CD4-positive, alpha-beta T cell treated with Interleukin-6 at 100 ng/mL for 8 hours (primary cell): ENCODE data around the gene MSRB2.
A peak's percentile ranks its signal among the peaks of the same experiment; 100 is the strongest.

Source experiments
- DNase-seq: peaks from one replicate; pipeline ENCODE4 v3.0.0-alpha.2; 2020; ENCODE audit warnings: mixed read lengths, low spot score

Gene MSRB2

DNA sequence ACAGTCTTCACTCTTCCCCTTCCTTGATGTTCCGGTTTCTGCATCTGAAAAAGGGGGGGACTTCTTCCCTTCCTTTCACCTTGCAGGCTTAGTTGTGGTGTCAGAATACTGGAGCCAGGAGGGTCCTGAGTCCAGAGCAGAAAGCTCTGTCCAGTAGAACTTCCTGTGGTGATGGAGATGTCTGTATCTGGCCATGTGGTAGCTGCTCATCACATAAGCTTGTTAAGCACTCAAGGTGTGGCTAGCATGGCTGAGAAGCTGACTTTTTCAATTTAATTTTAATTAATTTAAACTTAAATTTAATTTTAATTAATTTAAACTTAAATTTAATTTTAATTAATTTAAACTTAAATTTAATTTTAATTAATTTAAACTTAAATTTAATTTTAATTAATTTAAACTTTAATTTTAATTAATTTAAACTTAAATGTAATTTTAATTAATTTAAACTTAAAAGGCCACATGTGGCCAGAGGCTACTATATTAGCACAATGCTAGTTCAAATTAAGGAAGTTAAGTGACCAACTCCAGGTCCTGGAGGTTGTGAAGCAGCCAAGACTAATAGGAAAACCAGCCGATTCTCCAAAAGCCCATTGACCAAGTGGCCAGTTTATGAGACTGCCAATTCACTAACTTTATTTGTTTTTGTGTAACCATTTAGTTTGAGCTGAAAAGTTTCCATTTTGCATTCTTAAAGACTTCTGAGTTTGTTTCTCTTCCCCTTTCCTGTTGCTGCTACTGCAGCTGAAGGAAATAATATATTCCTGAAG, 16.3 kb downstream of the MSRB2 start:
- no peak for DNase-seq

DNA sequence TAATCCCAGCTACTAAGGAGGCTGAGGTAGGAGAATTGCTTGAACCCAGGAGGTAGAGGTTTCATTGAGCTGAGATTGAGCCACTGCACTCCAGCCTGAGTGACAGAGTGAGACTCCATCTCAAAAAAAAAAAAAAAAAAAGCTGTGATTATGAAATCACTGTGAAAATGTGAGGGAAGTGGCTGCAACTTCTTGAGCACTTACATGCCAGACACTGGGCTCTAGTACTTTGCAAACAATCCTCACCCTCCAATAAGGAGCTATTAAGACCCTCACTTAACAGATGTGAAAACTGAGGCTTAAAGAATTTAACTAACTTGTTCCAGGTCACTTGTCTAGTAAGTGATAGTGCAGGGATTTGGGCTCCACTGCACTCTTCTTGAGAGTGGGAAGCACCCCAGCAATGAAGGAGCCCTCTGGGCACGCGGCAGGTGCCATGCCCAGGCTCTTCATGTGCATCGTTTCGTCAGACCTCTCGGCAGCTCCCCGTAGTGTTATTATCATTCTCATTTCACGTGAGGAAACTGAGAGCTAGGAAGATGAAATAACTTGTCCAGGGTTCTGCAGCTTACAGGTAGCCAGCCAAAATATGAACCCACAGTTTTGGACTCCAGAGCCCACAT, 19.0 kb downstream of the MSRB2 start:
- DNase-seq = no peak

DNA sequence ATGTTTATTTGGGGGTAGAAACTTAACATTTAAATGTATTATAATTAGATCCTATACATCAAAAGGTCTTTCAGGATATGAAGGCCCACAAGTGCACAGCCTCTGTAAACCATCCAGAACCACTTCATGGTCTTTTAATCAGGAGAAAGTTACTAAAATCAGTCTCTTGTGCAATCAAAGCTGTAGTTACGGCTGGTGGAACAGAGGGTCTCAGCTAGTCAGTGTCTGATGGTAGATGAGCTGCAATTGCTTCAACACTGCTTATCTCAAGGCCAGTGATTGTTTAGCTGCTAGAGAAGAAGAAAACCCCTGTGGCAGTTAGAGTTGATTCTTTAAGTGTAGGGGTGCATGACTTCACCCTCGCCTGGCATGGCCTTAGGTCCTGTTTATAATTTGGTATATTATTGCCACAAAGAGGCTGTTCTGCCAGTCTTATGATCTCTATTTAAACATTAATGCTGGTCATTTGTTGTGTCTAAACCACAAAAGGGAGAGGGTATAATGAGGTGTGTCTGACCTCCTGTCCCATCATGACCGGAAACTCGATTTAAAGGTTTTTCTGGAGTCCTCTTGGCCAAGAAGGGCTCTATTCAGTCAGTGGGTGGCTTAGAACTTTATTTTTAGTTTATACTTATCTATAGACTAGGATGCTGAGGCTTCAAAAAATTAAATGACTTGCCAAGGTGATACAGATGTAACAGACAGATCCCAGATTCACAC, 21.3 kb downstream of the MSRB2 start:
- no peak for DNase-seq

DNA sequence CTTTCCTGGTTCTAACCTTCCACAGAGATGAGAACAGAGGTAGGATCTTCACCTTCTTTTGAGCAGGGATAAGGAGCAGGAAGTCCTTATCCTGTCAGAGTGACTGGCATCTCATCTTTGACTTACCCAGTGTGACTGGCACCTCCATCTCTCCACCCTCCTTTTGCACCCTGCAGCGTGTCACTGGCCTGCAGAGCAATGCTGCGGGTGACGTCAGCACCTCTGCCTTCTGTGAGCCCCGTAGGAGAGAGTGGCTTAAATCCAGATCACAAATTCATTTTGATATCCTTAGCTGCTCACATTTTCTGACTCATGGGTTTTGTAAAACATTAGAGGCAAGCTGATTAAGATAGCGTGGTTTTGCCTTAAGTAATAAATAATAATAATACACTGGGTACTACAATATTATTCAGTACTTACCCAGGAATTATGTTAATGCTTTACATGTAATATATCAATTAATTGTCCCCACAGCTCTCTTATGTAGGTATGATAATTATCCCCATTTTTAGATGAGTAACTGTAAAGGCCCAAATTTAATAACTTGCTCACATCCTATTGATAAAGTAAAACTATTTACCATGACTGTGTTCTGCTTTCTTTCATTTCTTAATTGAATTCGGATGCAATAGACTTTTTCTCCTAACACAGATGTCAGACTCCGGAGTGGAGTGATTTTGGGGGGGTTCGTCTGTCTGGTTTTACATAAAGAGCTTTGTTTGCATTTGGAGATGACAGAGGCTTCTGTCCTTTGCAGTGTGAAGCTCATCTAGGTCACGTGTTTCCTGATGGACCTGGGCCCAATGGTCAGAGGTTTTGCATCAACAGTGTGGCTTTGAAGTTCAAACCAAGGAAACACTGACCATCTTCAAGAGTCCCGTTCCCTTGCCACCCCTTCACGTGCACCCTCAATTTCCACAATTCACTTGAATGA, 24.9 kb downstream of the MSRB2 start:
- no peak for DNase-seq

DNA sequence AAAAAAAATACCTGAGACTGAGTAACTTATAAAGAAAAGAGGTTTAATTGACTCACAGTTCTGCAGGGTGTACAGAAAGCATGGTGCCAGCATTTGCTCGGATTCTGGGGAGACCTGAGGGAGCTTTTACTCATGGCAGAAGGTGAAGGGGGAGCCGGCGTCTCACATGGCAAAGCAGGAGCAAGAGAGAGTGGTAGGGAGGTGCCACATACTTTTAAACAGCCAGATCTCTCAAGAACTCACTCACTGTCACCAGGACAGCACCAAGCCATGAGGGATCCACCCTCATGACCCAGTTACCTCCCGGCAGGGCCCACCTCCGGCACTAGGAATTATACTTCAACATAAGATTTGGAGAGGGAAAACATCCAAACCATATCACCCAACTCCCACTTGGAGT, 25.8 kb downstream of the MSRB2 start:
- no peak for DNase-seq

DNA sequence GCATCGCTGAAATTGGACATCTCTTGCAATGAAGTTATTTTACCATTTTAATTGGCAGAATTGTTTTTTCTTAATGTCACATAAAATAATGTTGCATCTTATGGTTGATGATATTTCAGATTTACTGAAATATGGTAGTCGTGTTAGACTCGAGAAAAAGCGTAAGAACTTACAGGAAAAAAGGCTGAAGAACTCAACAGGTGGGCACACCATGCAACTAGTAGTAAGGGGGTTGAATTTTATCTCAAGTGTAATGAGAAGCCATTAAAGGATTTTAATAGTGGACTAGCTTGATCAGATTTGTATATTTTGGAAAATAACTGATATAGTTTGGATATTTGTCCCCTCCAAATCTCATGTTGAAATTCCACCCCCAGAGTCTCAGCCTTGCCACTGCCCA, 41.1 kb downstream of the MSRB2 start:
- DNase-seq = no peak

DNA sequence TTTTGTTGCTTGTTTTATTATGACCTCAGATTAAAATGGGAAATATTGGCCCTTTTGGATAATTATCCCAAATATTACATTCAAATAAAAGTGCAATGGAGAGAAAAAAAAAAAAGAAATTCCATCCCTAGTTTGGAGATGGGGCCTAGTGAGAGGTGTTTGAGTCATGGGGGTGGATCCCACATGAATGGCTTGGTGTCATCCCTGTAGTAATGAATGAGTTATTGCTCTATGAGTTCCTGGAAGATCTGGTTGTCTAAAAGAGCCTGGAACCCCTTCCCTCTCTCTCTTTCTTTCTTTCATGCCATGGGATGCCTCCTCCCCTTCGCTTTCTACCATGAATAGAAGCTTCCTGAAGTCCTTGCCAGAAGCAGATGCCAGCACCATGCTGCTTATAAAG, 44.3 kb downstream of the MSRB2 start:
- DNase-seq = no peak

DNA sequence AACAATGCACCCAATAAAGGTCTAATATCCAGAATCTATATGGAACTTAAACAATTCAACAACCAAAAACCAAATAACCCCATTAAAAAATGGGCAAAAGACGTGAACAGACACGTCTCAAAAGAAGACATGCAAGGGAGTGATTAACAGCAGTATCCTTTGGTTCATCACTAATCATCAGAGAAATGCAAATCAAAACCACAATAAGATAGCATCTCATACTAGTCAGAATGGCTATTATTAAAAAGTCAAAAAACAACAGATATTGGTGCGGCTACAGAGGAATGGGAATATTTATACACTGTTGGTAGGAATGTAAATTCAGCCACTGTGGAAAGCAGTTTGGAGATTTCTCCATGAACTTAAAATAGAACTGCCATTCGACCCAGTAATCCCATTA, 46.6 kb downstream of the MSRB2 start:
- no peak for DNase-seq

DNA sequence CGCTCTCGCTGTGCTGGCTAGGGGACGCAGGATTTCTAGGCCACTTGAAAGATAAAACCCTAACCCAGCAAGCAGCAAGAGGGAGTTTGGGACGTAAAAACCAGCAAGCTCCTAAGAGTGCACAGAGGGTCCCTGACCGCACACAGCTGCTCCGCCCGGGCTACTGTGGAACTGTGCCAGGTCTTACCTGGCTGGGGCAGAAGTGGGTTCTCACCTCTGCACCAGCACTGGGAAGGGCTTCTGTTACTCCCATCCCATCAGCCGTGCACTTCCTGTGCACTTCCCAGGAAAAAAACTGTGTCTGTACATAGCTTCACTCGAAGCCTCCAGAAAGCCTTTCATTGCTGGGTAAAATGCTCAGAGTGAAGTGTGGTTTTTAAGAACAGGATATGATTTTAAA, 50.9 kb downstream of the MSRB2 start:
- no peak for DNase-seq

DNA sequence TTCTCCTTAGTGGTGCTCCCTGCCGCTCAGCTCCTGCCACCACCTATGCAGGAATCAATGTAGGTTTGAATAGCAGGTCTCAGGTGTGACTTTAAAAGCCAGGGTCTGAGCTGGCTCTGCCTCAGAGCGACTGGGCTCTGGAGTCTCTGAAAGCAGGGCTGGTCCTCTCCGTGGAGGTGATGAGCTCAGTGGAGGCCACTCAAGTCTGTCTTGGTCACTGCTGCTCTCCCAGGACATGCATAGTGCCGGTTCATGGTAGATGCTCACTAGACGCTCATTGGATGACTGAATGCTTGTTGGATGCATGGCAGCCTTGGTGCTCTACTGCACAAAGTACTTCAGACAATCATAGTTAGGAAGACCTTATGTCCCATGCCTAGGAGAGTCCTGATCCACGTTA, 51.7 kb downstream of the MSRB2 start:
- no peak for DNase-seq

DNA sequence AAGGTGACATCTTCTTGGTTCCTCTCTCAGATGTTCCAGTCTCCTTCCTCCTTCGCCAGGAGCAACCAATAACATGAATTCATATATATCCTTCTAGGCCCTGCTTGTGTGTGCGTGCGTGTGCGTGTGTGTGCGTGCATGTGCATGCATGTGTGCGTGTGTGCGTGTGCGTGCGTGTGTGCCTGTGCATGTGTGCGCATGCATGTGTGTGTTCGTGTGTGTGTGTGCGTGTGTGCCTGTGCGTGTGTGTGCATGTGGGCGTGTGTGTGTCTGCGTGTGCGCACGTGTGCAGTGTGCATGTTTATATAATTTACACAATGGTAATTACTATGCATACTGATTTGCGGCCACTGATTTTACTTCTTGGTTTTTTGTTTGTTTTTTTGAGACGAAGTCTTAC, 52.8 kb downstream of the MSRB2 start:
- DNase-seq = no peak

DNA sequence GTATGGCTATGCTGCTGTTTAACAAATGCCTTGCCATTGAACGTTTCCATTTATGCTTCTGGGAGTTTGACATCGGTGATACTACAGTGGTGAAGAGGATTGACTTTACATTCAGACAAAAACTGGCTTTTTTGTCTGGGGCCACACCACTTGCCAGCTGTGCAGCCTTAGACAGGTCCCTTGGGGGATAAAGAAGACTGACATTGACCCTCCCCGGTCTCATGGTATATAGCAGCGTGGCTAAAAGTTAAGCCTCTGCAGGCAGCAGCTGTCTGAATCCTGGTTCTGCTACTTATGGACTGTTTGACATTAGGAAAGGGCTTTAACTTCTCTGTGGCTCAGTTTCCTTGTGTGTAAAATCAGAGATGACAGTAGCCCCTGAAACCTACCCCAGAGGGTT, 54.7 kb downstream of the MSRB2 start:
- no peak for DNase-seq

DNA sequence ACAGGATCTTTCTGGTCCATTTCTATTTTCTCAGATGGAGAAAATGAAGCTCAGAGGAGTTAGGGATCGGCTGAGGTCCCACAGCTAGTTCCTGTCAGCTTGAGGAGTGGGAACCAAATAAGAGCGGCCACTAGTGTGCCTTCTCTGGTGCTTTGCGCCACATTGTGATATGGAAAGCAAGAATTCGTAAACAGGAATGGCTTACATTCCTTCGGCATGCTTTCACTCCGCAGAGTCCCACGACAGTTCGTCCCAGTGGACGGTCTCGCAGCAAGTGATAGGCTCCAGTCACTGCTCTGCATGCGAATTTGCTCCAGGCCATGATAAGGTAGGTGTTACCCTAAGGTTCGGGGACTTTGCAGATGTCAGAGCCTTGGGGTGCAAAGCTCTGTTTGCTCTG, 55.2 kb downstream of the MSRB2 start:
- no peak for DNase-seq

DNA sequence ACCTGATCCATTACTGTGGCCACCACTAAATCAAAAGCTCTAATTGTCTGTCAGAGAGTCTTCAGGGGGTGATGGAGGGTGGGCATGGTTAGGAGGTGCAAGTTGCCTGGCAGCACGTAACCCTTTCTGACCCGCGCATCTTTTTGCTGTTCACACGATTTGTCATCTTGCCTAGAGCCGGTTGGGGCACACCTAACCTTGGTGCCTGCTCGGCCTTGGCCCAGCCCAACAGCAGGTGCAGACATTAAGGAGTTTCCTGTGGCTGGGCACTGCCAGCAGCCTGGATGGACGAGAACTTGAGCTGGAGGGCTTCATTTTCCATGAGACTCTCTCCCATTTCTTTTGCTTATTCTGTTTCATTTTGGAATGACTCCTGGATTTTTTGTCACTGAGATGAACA, 55.7 kb downstream of the MSRB2 start:
- DNase-seq = no peak

DNA sequence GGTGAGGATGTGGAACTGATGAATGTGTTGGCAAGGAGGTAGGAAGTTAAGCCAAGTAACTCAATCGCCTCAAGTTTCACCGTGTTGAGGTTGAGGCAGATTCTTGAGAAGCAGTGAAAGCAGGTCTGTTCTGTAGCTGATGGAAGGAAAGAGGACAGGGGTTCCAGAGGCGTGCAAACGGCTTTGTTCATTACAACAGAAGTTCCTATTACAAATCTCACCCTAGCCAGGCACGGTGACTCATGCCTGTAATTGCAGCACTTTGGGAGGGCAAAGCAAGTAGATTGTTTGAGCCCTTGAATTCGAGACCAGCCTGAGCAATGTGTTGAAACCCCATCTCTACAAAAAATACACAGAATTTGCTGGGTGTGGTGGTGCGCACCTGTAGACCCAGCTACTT, 59.8 kb downstream of the MSRB2 start:
- no peak for DNase-seq

DNA sequence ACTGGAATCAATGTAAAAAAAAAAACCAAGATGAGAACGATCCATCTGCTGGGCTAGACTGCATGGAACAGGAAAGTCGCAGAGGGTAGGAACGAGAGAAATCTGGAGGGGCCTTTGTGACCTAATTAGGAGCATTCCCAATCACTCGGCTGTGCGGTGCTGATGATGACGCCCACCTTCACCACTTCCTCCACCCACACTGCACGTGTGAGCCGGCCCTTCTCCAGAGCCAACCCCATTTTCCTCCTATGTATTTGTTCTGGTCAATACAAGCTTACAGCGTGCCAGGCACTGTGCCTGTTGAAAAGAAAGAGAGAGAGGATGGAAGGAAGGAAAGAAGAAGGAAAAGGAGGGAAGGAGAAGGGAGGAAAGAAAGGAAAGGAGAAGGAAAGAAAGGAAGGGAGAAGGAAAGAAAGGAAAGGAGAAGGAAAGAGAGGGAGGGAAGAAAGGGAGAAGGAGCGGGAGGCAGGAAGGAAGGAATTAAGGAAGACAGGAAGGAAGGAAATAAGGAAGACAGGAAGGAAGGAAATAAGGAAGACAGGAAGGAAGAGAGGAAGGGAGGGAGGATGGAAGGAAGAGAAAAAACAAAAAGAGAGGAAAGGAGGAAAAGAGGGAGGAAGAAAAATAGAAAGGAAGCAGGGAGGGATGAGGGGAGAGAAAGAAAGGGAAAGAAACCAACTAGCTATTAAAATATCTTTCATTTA, 61.2 kb downstream of the MSRB2 start:
- DNase-seq = no peak

DNA sequence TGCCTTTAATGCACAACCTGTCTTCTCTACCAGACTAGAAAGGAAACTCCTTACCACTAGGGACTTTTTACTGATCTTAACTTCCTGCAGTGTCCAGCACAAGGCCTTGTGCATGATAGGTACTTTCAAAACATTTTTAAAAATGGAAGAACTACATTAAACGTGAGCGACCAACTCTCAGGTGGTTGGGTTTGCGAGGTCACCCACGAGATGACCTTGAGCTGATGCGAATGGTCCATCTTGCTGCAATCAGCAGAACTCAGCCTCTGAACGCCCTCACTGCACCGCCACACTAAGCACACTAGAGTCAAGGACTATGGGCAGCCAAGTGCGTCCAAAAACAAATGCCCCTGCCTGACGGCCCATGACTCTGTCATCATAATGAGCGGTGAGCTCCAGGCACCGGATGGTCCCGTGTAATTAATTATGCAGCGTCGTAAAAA, 61.9 kb downstream of the MSRB2 start:
- no peak for DNase-seq

DNA sequence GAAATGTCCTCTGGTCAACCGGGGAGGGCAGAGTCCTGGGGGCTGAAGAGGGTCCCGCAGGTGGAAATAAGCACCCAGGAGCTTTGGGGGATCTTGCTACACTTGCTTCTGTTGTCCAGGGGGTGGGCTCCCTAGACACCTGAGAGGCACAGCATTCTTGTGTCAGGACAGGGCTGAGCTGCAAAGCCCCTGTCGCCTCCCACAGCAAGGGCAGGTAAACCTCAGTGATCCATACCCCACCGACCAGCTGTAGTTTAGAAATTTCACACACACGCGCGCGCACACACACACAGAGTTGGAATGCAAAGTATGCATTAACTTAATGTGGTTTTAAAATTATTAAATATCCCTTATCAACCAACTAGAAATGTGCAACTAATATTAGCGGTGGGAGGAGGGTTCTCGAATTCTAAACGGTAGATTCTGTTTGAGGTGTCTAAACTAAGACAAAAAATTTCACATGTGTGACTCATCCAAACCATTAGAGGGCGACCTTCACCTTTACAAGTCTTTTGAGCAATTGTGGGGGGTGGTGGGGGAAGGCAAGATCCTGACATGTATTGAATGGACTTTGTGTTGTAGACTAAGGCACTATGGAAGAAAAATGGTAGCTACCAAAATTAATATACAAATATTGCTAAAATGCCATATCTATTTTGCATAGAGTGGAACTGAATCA, 62.5 kb downstream of the MSRB2 start:
- no peak for DNase-seq

DNA sequence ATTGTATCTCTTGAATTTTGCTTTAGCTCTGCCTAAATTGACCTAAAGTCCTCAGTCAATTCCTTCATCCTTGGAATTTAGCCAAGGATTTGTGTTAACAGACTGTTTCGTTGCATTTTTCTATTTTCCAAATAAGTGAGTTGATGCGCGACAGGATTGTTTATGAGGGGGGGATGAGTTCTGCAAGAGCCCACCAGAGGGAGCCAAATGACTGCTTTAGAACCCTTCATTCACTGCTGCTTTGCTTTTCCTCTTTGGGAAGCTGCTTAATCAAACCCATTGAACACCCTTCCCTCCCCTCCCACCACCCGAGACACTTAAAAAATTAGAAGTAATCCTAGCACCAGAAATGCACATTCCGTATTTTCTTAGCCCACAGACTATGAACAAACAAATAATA, 63.0 kb downstream of the MSRB2 start:
- DNase-seq = peak; percentile 7

DNA sequence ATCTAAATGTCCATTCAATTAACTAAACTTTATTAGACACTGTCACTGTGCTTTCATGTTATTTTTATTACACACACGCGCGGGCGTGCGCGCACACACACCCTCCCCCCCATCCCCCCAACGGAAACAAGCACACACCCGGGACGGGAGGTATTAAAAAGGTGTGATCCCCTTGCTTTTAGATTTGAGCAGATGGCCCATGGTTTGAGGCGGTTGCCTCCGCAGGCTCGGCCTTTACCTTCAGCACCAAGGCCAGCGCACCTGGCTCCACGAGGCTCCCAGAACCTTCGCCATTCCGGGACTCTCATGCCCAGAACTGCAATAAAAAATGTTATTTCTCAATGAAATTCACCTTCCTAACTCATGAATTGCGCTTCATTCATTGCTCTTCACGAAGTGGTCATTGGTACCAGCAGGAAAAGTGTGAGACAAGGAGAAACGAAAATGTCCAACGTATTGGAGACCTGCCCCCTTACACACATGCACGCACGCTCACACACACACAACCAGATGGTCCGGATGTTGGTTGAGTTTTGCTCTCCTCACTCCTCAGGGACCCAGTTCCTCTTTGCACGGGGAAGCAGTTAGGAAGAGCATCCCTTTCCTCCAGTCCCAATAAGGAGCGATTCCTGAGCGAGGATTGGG, 76.0 kb downstream of the MSRB2 start:
- no peak for DNase-seq
